ENCODE results near the gene MIB2. TPM values are rescaled to one million over a fixed set of nuclear protein-coding genes. Genes with fewer than 3 reads are reported as not detected.
"Not testable (repeated sequence)": the region's sequence is repeated elsewhere in the genome, so short reads cannot be mapped to it uniquely, and the experiment has no call there.

MIB2 gene
- total RNA-seq, 1 donor from 2014 or later: 7.5 TPM

- H3K36me3 ChIP-seq: no peaks in the 10 kb centered on the region
- peaks cover 38% of the 10 kb centered on the region for H3K27me3 ChIP-seq
- no peak within 1 kb of the TSS for H2AFZ ChIP-seq (replicated peaks)
- DNase-seq (ENCODE audit: low spot score): peak; percentile 78
- H3K9ac ChIP-seq: no peak within 1 kb of the TSS
- H3K9me3 ChIP-seq (ENCODE audit: low read depth): no peaks in the 10 kb centered on the region
- peaks cover 4% of the 10 kb centered on the region for H3F3A ChIP-seq (ENCODE audit: low read depth)
- H3K27ac Mint-ChIP-seq: no peak within 1 kb of the TSS
- H3K9me3 Mint-ChIP-seq: no peaks in the 10 kb centered on the region
- no peaks in the 10 kb centered on the region for H3K79me2 ChIP-seq (ENCODE audit: low read depth)
- H3K4me3 ChIP-seq: peak within 1 kb of the TSS; percentile 45
- H3K4me3 Mint-ChIP-seq: peak within 1 kb of the TSS; percentile 33
- no peak for TF ChIP-seq CTCF (IDR thresholded peaks at IDR 0.05)
- TF ChIP-seq EZH2phosphoT487 (IDR thresholded peaks at IDR 0.05): peak; percentile 65
- TF ChIP-seq EZH2 (IDR thresholded peaks at IDR 0.05): peak; percentile 58
- peaks cover 6% of the 10 kb centered on the region for H3K27me3 Mint-ChIP-seq (ENCODE audit: insufficient read depth, low read depth)
- peaks cover 14% of the 10 kb centered on the region for H4K20me1 ChIP-seq (ENCODE audit: low read depth)
- peaks cover 2% of the 10 kb centered on the region for H3K36me3 Mint-ChIP-seq
- peaks cover 2% of the 10 kb centered on the region for H3K4me1 Mint-ChIP-seq
- H3K4me2 ChIP-seq: peak within 1 kb of the TSS; percentile 80
- peaks cover 4% of the 10 kb centered on the region for H3K4me1 ChIP-seq
- H3K27ac ChIP-seq: no peak within 1 kb of the TSS
Observed at GRCh38 chr1:1631782-1632420, 16.6 kb downstream of the MIB2 start, which contains the start of gene MMP23B. Gene MMP23B, plus strand, starts transcription at chr1:1632173. Its CDS starts 46 bp downstream, at chr1:1632219.

GRCh38 chr1:1633409-1633808 lies 18.1 kb downstream of the MIB2 start:
- H3K4me3 Mint-ChIP-seq; H3K79me2 ChIP-seq (ENCODE audit: low read depth); H3K27ac ChIP-seq; H3K36me3 ChIP-seq; DNase-seq (ENCODE audit: low spot score); H2AFZ ChIP-seq (replicated peaks); H3K4me1 Mint-ChIP-seq; H3K36me3 Mint-ChIP-seq; H3K27ac Mint-ChIP-seq; H3K27me3 Mint-ChIP-seq (ENCODE audit: insufficient read depth, low read depth); H3K4me1 ChIP-seq; H3F3A ChIP-seq (ENCODE audit: low read depth); H3K9me3 ChIP-seq (ENCODE audit: low read depth); H3K4me3 ChIP-seq; H3K4me2 ChIP-seq; H3K9ac ChIP-seq; H3K9me3 Mint-ChIP-seq: not testable (repeated sequence)
- Histone ChIP-seq H4K20me1 (ENCODE audit: low read depth) (peaks cover 14% of the 10 kb centered on the region), H3K27me3 (peaks cover 38% of the 10 kb centered on the region)

- H3K27ac ChIP-seq; H3K9me3 ChIP-seq (ENCODE audit: low read depth); H3K4me1 Mint-ChIP-seq; H3K4me3 ChIP-seq; H3K9me3 Mint-ChIP-seq; DNase-seq (ENCODE audit: low spot score); H3K27me3 Mint-ChIP-seq (ENCODE audit: insufficient read depth, low read depth); H3K27ac Mint-ChIP-seq; H3K4me3 Mint-ChIP-seq; H3F3A ChIP-seq (ENCODE audit: low read depth); H3K36me3 Mint-ChIP-seq; H3K79me2 ChIP-seq (ENCODE audit: low read depth); H2AFZ ChIP-seq (replicated peaks); H3K9ac ChIP-seq; H3K4me1 ChIP-seq; H3K4me2 ChIP-seq; H3K36me3 ChIP-seq: not testable (repeated sequence)
- Histone ChIP-seq H3K27me3 (peaks cover 28% of the 10 kb centered on the region), H4K20me1 (ENCODE audit: low read depth) (peaks cover 14% of the 10 kb centered on the region)
Observed at GRCh38 chr1:1634613-1635012, 19.3 kb downstream of the MIB2 start.

- not testable (repeated sequence) for H3K27ac ChIP-seq; H3K36me3 ChIP-seq; H3K27ac Mint-ChIP-seq; H3K4me1 Mint-ChIP-seq; H3K9me3 Mint-ChIP-seq; H3K4me1 ChIP-seq; H3K4me2 ChIP-seq; H3K9me3 ChIP-seq (ENCODE audit: low read depth); H4K20me1 ChIP-seq (ENCODE audit: low read depth); H3K79me2 ChIP-seq (ENCODE audit: low read depth); H3K4me3 ChIP-seq; H3F3A ChIP-seq (ENCODE audit: low read depth); H3K27me3 Mint-ChIP-seq (ENCODE audit: insufficient read depth, low read depth); DNase-seq (ENCODE audit: low spot score); H3K36me3 Mint-ChIP-seq; H3K4me3 Mint-ChIP-seq; H2AFZ ChIP-seq (replicated peaks); H3K9ac ChIP-seq; H3K27me3 ChIP-seq
Observed at GRCh38 chr1:1636621-1637478, 21.6 kb downstream of the MIB2 start.

GRCh38 chr1:1637479-1637875 lies 22.2 kb downstream of the MIB2 start:
- H3K27me3 Mint-ChIP-seq (ENCODE audit: insufficient read depth, low read depth); H3K27me3 ChIP-seq; H3K4me1 Mint-ChIP-seq; H3F3A ChIP-seq (ENCODE audit: low read depth); H3K27ac ChIP-seq; H3K9me3 Mint-ChIP-seq; H4K20me1 ChIP-seq (ENCODE audit: low read depth); H3K79me2 ChIP-seq (ENCODE audit: low read depth); H3K36me3 ChIP-seq; H3K4me2 ChIP-seq; H3K36me3 Mint-ChIP-seq; H3K9me3 ChIP-seq (ENCODE audit: low read depth); DNase-seq (ENCODE audit: low spot score); H3K27ac Mint-ChIP-seq; H3K4me3 Mint-ChIP-seq; H3K4me1 ChIP-seq; H3K4me3 ChIP-seq; H3K9ac ChIP-seq; H2AFZ ChIP-seq (replicated peaks): not testable (repeated sequence)

- not testable (repeated sequence) for H3K36me3 Mint-ChIP-seq; H3K27me3 Mint-ChIP-seq (ENCODE audit: insufficient read depth, low read depth); H3K9me3 Mint-ChIP-seq
Observed at GRCh38 chr1:1638528-1638927, 23.2 kb downstream of the MIB2 start.

GRCh38 chr1:1639368-1639767 lies 24.1 kb downstream of the MIB2 start:
- not testable (repeated sequence) for H2AFZ ChIP-seq (replicated peaks); H3K27me3 Mint-ChIP-seq (ENCODE audit: insufficient read depth, low read depth); H3K4me1 Mint-ChIP-seq; H3K27ac ChIP-seq; H3K79me2 ChIP-seq (ENCODE audit: low read depth); H3K36me3 ChIP-seq; H3K9ac ChIP-seq; H3K4me3 Mint-ChIP-seq; H3K9me3 ChIP-seq (ENCODE audit: low read depth); H3K4me1 ChIP-seq; DNase-seq (ENCODE audit: low spot score); H3K9me3 Mint-ChIP-seq; H3K27ac Mint-ChIP-seq; H4K20me1 ChIP-seq (ENCODE audit: low read depth); H3K27me3 ChIP-seq; H3K36me3 Mint-ChIP-seq; H3K4me3 ChIP-seq; H3F3A ChIP-seq (ENCODE audit: low read depth); H3K4me2 ChIP-seq

More at GRCh38 chr1:1638528-1638927, 23.2 kb downstream of the MIB2 start:
- not testable (repeated sequence) for H4K20me1 ChIP-seq (ENCODE audit: low read depth); H3K27ac ChIP-seq; H3K4me1 Mint-ChIP-seq; H3K9ac ChIP-seq; H3K4me3 Mint-ChIP-seq; H3K9me3 ChIP-seq (ENCODE audit: low read depth); H3K4me1 ChIP-seq; H3K27me3 ChIP-seq; H3F3A ChIP-seq (ENCODE audit: low read depth); H3K4me3 ChIP-seq; H3K36me3 ChIP-seq; H2AFZ ChIP-seq (replicated peaks); H3K27ac Mint-ChIP-seq; DNase-seq (ENCODE audit: low spot score); H3K4me2 ChIP-seq; H3K79me2 ChIP-seq (ENCODE audit: low read depth)

All from neural progenitor cell (in vitro differentiated cells).